Right lobe of liver (tissue), 6 donors: ENCODE measurements around the gene BRPF3. TPM values are rescaled to one million over a fixed set of nuclear protein-coding genes. Genes with fewer than 3 reads are reported as not detected.

Source experiments
- ATAC-seq, 4 donors: fragments of 200-7000 bp; cut with Tn5 transposase; one replicate each; pipeline ENCODE4 v1.9.1; 2020; ENCODE audit warnings: mild to moderate bottlenecking in 4 of 4, moderate library complexity in 4 of 4
- DNase-seq, 3 donors: peaks; one replicate each; pipeline ENCODE4 v3.0.0-alpha.2; 2020
- H3K27ac ChIP-seq, 3 donors: fragments of 200-600 bp; one replicate each; pipeline ENCODE4 v1.8.0; 2022
- H3K27me3 ChIP-seq, 2 donors: fragments of 200-600 bp; one replicate each; pipeline ENCODE4 v1.8.0; 2022
- H3K36me3 ChIP-seq, 4 donors: fragments of 200-600 bp; sonication (generic) in 1 of 4; one replicate each; pipeline versions ENCODE4 v1.5.1 to v1.8.0; 2017 to 2022; ENCODE audit warnings: control low read depth in 1 of 4
- H3K4me1 ChIP-seq, 4 donors: fragments of 200-600 bp; sonication (generic) in 1 of 4; one replicate each; pipeline versions ENCODE4 v1.5.1 to v1.8.0; 2017 to 2022; ENCODE audit warnings: control low read depth in 1 of 4
- H3K4me3 ChIP-seq, 3 donors: fragments of 200-600 bp; one replicate each; pipeline ENCODE4 v1.8.0; 2022
- H3K9me3 ChIP-seq, 4 donors: fragments of 200-600 bp; sonication (generic) in 1 of 4; one replicate each; pipeline versions ENCODE4 v1.5.1 to v1.8.0; 2017 to 2022; ENCODE audit warnings: control low read depth in 1 of 4
- POLR2A ChIP-seq: fragments of 450-650 bp; IDR thresholded peaks from one replicate; pipeline ENCODE4 v1.6.1; 2017; ENCODE audit warnings: antibody characterized with exemption, mild to moderate bottlenecking
- WGBS: methylation state at CpG from one replicate; pipeline ENCODE4 v1.1.6; 2018; ENCODE audit warnings: low coverage, low lambda C conversion rate; ENCODE audit not compliant: insufficient coverage; ENCODE audit errors: missing lambda C conversion rate; 5-methylcytosine and 5-hydroxymethylcytosine counted together
- intact Hi-C, 2 donors: fragments of 100-400 bp; cut with DNase I; formaldehyde crosslinking; loops; one replicate each; pipeline versions ENCODE4 v1.11.2 to v1.14.1; 2022
- total RNA-seq, 6 experiments: library from RNA; depleted of rRNA in 2 of 6; stranded (reverse); fragments of >200 nt in 2 of 6; fragmentation: NEBNext Ultra II Directional in 3 of 6; extraction: Animal tissue kit (Norgen Biotek cat#: 25700) in 3 of 6; gene quantifications; one replicate each; pipeline versions ENCODE4 v1.1.0 to v1.2.4, GENCODE V29; 2016 to 2023
- TF ChIP-seq, protein P1 (sequence below), 4 donors: fragments of 200-600 bp in 3 of 4; fragments of 450-650 bp in 1 of 4; IDR thresholded peaks; one replicate each; pipeline versions ENCODE4 v1.5.1 to v1.8.0; 2016 to 2022; ENCODE audit warnings: antibody characterized with exemption in 4 of 4, mild to moderate bottlenecking in 2 of 4
- donor health status: DM: no; HTN: yes; CAD: no.
- donor health status: DM: no; HTN: no; CAD: no.
- donor health status: DM: no; HTN: no; CAD: no.
- donor health status: DM: no; HTN: yes; CAD: no.
- donor health status: DM: no; HTN: yes; CAD: no.

BRPF3 gene
- total RNA-seq, 6 experiments from 2014 or later = 14.2 to 20.8 (median 18.6) TPM

DNA sequence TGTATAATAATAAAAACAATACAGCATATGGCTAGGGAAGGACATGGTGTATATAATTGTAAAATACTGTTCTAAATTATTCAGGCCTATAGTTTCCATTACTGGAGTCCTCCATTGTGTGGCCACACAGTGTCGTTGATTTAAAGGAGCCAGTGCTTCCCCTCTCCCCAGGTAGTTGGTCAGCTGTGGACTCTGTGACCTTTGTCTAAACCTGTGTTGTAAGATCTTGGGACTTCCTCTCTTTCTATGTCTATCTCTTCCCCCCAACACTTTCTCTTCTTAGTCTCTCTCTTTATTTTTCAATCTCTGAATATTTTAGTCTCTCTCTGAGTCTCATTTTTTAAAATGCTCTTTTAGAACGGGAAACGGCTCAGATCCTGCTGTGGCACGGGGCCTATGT, 35.6 kb downstream of the BRPF3 start:
- H3K27ac ChIP-seq = no peak overlapping the region
- no peaks in the 10 kb centered on the region for H3K4me1 ChIP-seq
- no peak for DNase-seq
- no peaks in the 10 kb centered on the region for H3K27me3 ChIP-seq
- H3K36me3 ChIP-seq = peaks cover 0 to 37% (median 23%) of the 10 kb centered on the region in 4 donors
- H3K9me3 ChIP-seq = no peaks in the 10 kb centered on the region
- H3K4me3 ChIP-seq = no peak overlapping the region
- intact Hi-C loops = no loop called here
- peak in 2 of 4 donors; percentile 58 to 68 for ATAC-seq
- WGBS = 71% methylated on average over 4 of the region's 4 CpGs
- TF ChIP-seq POLR2A = no peak
- TF ChIP-seq, protein P1, sequence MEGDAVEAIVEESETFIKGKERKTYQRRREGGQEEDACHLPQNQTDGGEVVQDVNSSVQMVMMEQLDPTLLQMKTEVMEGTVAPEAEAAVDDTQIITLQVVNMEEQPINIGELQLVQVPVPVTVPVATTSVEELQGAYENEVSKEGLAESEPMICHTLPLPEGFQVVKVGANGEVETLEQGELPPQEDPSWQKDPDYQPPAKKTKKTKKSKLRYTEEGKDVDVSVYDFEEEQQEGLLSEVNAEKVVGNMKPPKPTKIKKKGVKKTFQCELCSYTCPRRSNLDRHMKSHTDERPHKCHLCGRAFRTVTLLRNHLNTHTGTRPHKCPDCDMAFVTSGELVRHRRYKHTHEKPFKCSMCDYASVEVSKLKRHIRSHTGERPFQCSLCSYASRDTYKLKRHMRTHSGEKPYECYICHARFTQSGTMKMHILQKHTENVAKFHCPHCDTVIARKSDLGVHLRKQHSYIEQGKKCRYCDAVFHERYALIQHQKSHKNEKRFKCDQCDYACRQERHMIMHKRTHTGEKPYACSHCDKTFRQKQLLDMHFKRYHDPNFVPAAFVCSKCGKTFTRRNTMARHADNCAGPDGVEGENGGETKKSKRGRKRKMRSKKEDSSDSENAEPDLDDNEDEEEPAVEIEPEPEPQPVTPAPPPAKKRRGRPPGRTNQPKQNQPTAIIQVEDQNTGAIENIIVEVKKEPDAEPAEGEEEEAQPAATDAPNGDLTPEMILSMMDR (IDR thresholded peaks at IDR 0.05) = no peak

DNA sequence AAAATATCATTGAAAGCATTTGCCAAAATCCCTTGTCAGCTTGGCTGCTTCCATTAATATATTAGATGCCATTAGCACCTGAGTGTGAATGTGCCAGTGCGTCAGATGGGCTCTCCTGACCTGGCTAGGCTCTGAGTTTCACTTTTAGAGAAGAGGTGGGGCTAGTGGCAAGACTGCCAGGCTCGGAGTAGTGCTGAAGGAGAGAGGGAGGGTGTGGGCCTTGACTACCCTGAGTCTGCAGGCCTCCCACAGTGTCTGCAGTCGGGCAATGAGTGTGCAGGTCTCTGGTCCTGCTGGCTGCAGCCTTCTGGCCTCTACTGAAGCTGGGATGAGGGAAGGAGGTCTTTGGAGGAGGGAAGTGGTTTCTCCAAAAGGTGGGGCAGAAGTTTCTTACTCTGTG, 38.8 kb downstream of the BRPF3 start:
- Histone ChIP-seq H3K27me3 (no peaks in the 10 kb centered on the region), H3K27ac (no peak overlapping the region), H3K9me3 (no peaks in the 10 kb centered on the region), H3K4me3 (no peak overlapping the region), H3K4me1 (no peaks in the 10 kb centered on the region), H3K36me3 (peaks cover 0 to 15% (median 7%) of the 10 kb centered on the region in 4 donors)
- 52% methylated on average over 3 of the region's 3 CpGs for WGBS
- ATAC-seq = peak in 1 of 4 donors; percentile 36
- DNase-seq = no peak
- intact Hi-C loops = no loop called here
- no peak for TF ChIP-seq POLR2A
- TF ChIP-seq, protein P1 (IDR thresholded peaks at IDR 0.05) = no peak

DNA sequence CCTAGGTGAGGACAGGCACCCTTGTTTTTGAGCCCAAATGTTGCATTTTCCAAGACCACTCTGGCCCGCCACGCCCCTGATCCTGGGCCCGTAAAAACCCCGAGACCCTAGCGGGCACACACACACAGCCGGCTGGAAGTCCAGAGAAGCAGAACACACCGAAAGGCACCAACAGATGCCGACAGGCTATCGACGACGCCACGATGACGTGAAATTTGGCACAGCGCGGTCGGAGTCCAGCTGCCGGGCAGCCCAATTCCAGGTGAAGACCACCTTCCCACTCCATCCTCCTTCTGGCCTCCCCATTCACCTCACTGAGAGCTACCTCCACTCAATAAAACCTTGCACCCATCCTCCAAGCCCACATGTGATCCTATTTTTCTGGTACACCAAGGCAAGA, 39.3 kb downstream of the BRPF3 start:
- no peak for ATAC-seq
- H3K27me3 ChIP-seq = no peaks in the 10 kb centered on the region
- H3K4me3 ChIP-seq = no peak overlapping the region
- no peaks in the 10 kb centered on the region for H3K9me3 ChIP-seq
- H3K27ac ChIP-seq = no peak overlapping the region
- DNase-seq = no peak
- TF ChIP-seq, protein P1 (IDR thresholded peaks at IDR 0.05) = no peak
- TF ChIP-seq POLR2A = no peak
- H3K36me3 ChIP-seq = peaks cover 0 to 10% (median 3%) of the 10 kb centered on the region in 4 donors
- no CpG with 5 or more reads among the region's 17 CpGs for WGBS
- H3K4me1 ChIP-seq = no peaks in the 10 kb centered on the region
- intact Hi-C loops = no loop called here

DNA sequence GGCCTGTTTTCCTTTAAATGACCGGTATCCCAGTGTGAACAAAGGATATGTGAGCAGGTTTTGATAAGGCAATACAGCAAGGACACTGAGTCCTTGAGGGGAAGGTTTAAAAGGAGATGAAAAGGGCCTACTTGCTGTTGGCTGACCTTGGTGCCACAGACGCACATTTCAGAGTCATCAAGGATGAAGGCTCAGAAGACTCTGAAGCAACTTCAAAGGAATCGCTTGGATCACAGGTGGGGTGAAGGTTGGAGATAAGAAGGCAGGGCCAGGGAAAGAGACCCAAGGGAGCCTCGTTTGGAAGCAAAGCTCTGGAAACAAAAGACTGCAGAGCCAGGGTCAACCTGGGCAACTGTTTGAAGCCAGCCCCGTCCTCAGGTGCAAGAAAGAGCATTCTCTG, 43.2 kb downstream of the BRPF3 start:
- ATAC-seq = no peak
- no peaks in the 10 kb centered on the region for H3K9me3 ChIP-seq
- 80% methylated on average over 2 of the region's 5 CpGs for WGBS

More for the DNA sequence above, 43.2 kb downstream of the BRPF3 start:
- H3K4me3 ChIP-seq = no peak overlapping the region
- no peaks in the 10 kb centered on the region for H3K27me3 ChIP-seq
- no peaks in the 10 kb centered on the region for H3K4me1 ChIP-seq
- intact Hi-C loops = no loop called here
- no peak overlapping the region for H3K27ac ChIP-seq
- no peak for DNase-seq
- TF ChIP-seq, protein P1 (IDR thresholded peaks at IDR 0.05) = no peak
- no peak for TF ChIP-seq POLR2A
- H3K36me3 ChIP-seq = no peaks in the 10 kb centered on the region
